Subcutaneous abdominal adipose tissue (tissue), 5 donors: ENCODE measurements around the gene GPC4.
A peak's percentile ranks its signal among the peaks of the same experiment; 100 is the strongest.
"Not testable (repeated sequence)": the region's sequence is repeated elsewhere in the genome, so short reads cannot be mapped to it uniquely, and the experiment has no call there.

Experiments
- H3K27ac ChIP-seq: one replicate; pipeline ENCODE4 v1.7.0; 2013; ENCODE audit warnings: low read depth, mild to moderate bottlenecking, inconsistent platforms, low read length, moderate library complexity
- H3K27me3 ChIP-seq, 5 donors: one replicate each; pipeline ENCODE4 v1.7.0; 2013; ENCODE audit warnings: low read length in 5 of 5, inconsistent platforms in 1 of 5; ENCODE audit not compliant: control insufficient read depth in 5 of 5, insufficient read depth in 4 of 5
- H3K36me3 ChIP-seq, 5 donors: one replicate each; pipeline ENCODE4 v1.7.0; 2013; ENCODE audit warnings: low read length in 5 of 5; ENCODE audit not compliant: control insufficient read depth in 5 of 5, insufficient read depth in 5 of 5
- H3K4me1 ChIP-seq, 5 donors: one replicate each; pipeline ENCODE4 v1.7.0; 2013; ENCODE audit warnings: low read length in 5 of 5, mild to moderate bottlenecking in 3 of 5, moderate library complexity in 1 of 5; ENCODE audit not compliant: control insufficient read depth in 5 of 5, insufficient read depth in 5 of 5
- H3K4me3 ChIP-seq, 5 donors: one replicate each; pipeline ENCODE4 v1.7.0; 2013; ENCODE audit warnings: low read length in 5 of 5, low read depth in 1 of 5
- H3K9ac ChIP-seq, 5 donors: one replicate each; pipeline ENCODE4 v1.7.0; 2013; ENCODE audit warnings: low read length in 5 of 5, mild to moderate bottlenecking in 4 of 5, moderate library complexity in 3 of 5
- H3K9me3 ChIP-seq, 5 donors: one replicate each; pipeline ENCODE4 v1.7.0; 2013; ENCODE audit warnings: low read length in 5 of 5; ENCODE audit not compliant: control insufficient read depth in 5 of 5
- donor health status: healthy.
- donor health status: healthy.
- donor health status: healthy.
- donor health status: healthy.
- donor health status: healthy.

Gene GPC4

GRCh38 chrX:133322269-133322668 lies 93.0 kb downstream of the GPC4 start:
- not testable (repeated sequence) for H3K27ac ChIP-seq, H3K36me3 ChIP-seq, H3K9ac ChIP-seq, H3K4me1 ChIP-seq, H3K4me3 ChIP-seq, H3K9me3 ChIP-seq
- peaks cover 0 to 15% (median 5%) of the 10 kb centered on the region in 5 donors for H3K27me3 ChIP-seq

GRCh38 chrX:133321451-133321850 lies 93.8 kb downstream of the GPC4 start:
- no peak overlapping the region for H3K9ac ChIP-seq
- no peak overlapping the region for H3K4me3 ChIP-seq
- H3K27ac ChIP-seq = no peak overlapping the region
- H3K9me3 ChIP-seq = no peaks in the 10 kb centered on the region
- H3K27me3 ChIP-seq = peaks cover 0 to 17% (median 5%) of the 10 kb centered on the region in 5 donors
- no peaks in the 10 kb centered on the region for H3K4me1 ChIP-seq
- H3K36me3 ChIP-seq = no peaks in the 10 kb centered on the region

- H3K4me1 ChIP-seq = no peaks in the 10 kb centered on the region
- no peaks in the 10 kb centered on the region for H3K9me3 ChIP-seq
- peaks cover 0 to 18% (median 12%) of the 10 kb centered on the region in 5 donors for H3K27me3 ChIP-seq
- no peak overlapping the region for H3K27ac ChIP-seq
- no peak overlapping the region for H3K4me3 ChIP-seq
- no peaks in the 10 kb centered on the region for H3K36me3 ChIP-seq
- H3K9ac ChIP-seq = no peak overlapping the region
These were observed 101.0 kb downstream of the GPC4 start for GRCh38 chrX:133314281-133314680.

GRCh38 chrX:133308499-133308897 lies 106.8 kb downstream of the GPC4 start:
- Histone ChIP-seq H3K27me3 (peaks cover 6 to 26% (median 15%) of the 10 kb centered on the region in 5 donors), H3K36me3 (no peaks in the 10 kb centered on the region), H3K9me3 (no peaks in the 10 kb centered on the region), H3K4me1 (peaks cover 0 to 5% (median 0%) of the 10 kb centered on the region in 5 donors), H3K9ac (no peak overlapping the region), H3K27ac (no peak overlapping the region), H3K4me3 (no peak overlapping the region)

- H3K9me3 ChIP-seq = no peaks in the 10 kb centered on the region
- H3K9ac ChIP-seq = no peak overlapping the region
- peaks cover 0 to 5% (median 0%) of the 10 kb centered on the region in 5 donors for H3K4me1 ChIP-seq
- H3K27me3 ChIP-seq = peaks cover 6 to 23% (median 14%) of the 10 kb centered on the region in 5 donors
- no peak overlapping the region for H3K27ac ChIP-seq
- peak overlapping the region in 1 of 5 donors; percentile 40 for H3K4me3 ChIP-seq
- no peaks in the 10 kb centered on the region for H3K36me3 ChIP-seq
These were observed 107.4 kb downstream of the GPC4 start for GRCh38 chrX:133307637-133308498.

- no peak overlapping the region for H3K4me3 ChIP-seq
- no peaks in the 10 kb centered on the region for H3K9me3 ChIP-seq
- peaks cover 6 to 21% (median 14%) of the 10 kb centered on the region in 5 donors for H3K27me3 ChIP-seq
- H3K36me3 ChIP-seq = no peaks in the 10 kb centered on the region
- H3K4me1 ChIP-seq = peaks cover 0 to 5% (median 0%) of the 10 kb centered on the region in 5 donors
- no peak overlapping the region for H3K9ac ChIP-seq
- no peak overlapping the region for H3K27ac ChIP-seq
These were observed 108.2 kb downstream of the GPC4 start for GRCh38 chrX:133307094-133307493.

- no peaks in the 10 kb centered on the region for H3K36me3 ChIP-seq
- peaks cover 0 to 5% (median 0%) of the 10 kb centered on the region in 5 donors for H3K4me1 ChIP-seq
- no peak overlapping the region for H3K27ac ChIP-seq
- H3K27me3 ChIP-seq = peaks cover 6 to 16% (median 9%) of the 10 kb centered on the region in 5 donors
- H3K4me3 ChIP-seq = no peak overlapping the region
- no peaks in the 10 kb centered on the region for H3K9me3 ChIP-seq
- no peak overlapping the region for H3K9ac ChIP-seq
These were observed 109.0 kb downstream of the GPC4 start for GRCh38 chrX:133306316-133306715.

GRCh38 chrX:133305348-133305747 lies 109.9 kb downstream of the GPC4 start:
- Histone ChIP-seq H3K4me1 (peaks cover 0 to 5% (median 0%) of the 10 kb centered on the region in 5 donors), H3K9me3 (no peaks in the 10 kb centered on the region), H3K27ac (no peak overlapping the region), H3K4me3 (no peak overlapping the region), H3K36me3 (no peaks in the 10 kb centered on the region), H3K9ac (no peak overlapping the region), H3K27me3 (peaks cover 6 to 12% (median 9%) of the 10 kb centered on the region in 5 donors)

- H3K9ac ChIP-seq = no peak overlapping the region
- H3K4me3 ChIP-seq = no peak overlapping the region
- H3K27me3 ChIP-seq = peaks cover 0 to 9% (median 7%) of the 10 kb centered on the region in 5 donors
- H3K4me1 ChIP-seq = peaks cover 0 to 2% (median 0%) of the 10 kb centered on the region in 5 donors
- no peak overlapping the region for H3K27ac ChIP-seq
- no peaks in the 10 kb centered on the region for H3K36me3 ChIP-seq
- H3K9me3 ChIP-seq = no peaks in the 10 kb centered on the region
These were observed 112.4 kb downstream of the GPC4 start for GRCh38 chrX:133302775-133303445.

GRCh38 chrX:133300591-133300990 lies 114.7 kb downstream of the GPC4 start:
- Histone ChIP-seq H3K9me3 (no peaks in the 10 kb centered on the region), H3K4me3 (no peak overlapping the region), H3K27me3 (peaks cover 0 to 9% (median 6%) of the 10 kb centered on the region in 5 donors), H3K4me1 (no peaks in the 10 kb centered on the region), H3K36me3 (no peaks in the 10 kb centered on the region), H3K27ac (no peak overlapping the region), H3K9ac (no peak overlapping the region)
